ENCODE measurements around the gene PRICKLE4.
A peak's percentile ranks its signal among the peaks of the same experiment; 100 is the strongest.

Gene PRICKLE4

DNA sequence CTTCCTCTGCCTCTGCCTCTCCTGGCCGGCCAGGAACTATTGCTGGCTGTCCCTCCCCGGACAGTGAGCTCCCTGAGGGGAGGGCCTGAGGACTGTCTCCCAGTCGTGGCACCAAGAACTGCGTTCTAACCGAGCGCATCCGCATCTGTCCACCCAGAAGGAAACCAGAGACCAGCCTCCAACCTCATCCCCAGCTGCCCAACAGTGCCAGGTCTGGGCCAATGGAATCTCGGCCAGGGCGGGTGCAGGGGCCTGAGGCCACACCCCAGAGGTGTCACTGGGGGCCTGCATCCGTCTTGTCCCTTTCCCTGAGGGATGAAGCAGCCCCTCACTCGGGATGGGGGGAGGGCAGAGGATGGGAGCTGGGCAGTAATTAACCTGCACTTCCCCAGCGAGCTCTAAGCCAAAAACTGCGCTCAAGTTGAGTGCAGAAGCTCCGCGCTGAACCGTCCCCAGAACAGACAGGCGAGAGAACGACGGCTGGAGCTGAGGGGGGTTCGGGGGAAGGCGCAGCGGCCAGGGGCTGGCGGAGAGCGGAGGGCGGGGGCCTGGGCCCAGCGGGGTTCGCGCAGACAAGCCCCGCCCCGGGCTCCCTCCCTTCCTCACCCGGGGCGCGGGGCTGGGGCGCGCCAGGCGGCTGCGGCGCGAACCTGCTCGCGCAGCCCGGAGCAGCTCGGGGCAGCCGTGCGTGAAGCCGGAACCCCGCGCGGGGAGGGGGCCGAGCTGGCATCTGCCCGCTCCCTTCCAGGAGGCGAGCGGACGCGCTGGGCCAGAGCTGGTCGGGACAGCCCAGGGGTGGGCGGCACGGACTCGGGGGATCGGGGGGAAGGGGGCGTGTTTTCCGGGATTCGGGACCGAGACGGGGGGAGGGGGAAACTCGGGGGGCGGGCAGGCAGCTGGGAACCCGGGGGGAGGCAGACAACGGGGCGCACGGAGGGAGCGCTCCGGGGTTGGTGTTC, 46.6 kb upstream of the PRICKLE4 start:
- POLR2A ChIA-PET (ENCODE audit: low non-redundant PET): interaction anchor here (1.0 to 2.1 kb wide), 7 partner anchors 11 to 53 kb away, joined by 3 to 11 read pairs (median 5); partner anchors contain the start of gene TOMM6
- CTCF ChIA-PET: interaction anchor here (0.5 to 1.9 kb wide), 12 partner anchors 11 to 310 kb away, joined by 3 to 11 read pairs (median 4); partner anchors contain the start of genes PRICKLE4 and TOMM6
- peak overlapping the region; percentile 98 for H3K27ac ChIP-seq
- TF ChIP-seq, protein P1, sequence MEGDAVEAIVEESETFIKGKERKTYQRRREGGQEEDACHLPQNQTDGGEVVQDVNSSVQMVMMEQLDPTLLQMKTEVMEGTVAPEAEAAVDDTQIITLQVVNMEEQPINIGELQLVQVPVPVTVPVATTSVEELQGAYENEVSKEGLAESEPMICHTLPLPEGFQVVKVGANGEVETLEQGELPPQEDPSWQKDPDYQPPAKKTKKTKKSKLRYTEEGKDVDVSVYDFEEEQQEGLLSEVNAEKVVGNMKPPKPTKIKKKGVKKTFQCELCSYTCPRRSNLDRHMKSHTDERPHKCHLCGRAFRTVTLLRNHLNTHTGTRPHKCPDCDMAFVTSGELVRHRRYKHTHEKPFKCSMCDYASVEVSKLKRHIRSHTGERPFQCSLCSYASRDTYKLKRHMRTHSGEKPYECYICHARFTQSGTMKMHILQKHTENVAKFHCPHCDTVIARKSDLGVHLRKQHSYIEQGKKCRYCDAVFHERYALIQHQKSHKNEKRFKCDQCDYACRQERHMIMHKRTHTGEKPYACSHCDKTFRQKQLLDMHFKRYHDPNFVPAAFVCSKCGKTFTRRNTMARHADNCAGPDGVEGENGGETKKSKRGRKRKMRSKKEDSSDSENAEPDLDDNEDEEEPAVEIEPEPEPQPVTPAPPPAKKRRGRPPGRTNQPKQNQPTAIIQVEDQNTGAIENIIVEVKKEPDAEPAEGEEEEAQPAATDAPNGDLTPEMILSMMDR (conservative IDR thresholded peaks at IDR 0.05; ENCODE audit: low read depth): no peak
- DNase-seq (ENCODE audit: low spot score): peak; percentile 88

- DNase-seq (ENCODE audit: low spot score): peak; percentile 87
- peak overlapping the region; percentile 98 for H3K27ac ChIP-seq
- TF ChIP-seq, protein P1 (conservative IDR thresholded peaks at IDR 0.05; ENCODE audit: low read depth): no peak
- CTCF ChIA-PET: interaction anchor here (0.8 to 1.9 kb wide), 10 partner anchors 12 to 309 kb away, joined by 3 to 10 read pairs (median 4); partner anchors contain the start of gene TOMM6
- POLR2A ChIA-PET (ENCODE audit: low non-redundant PET): interaction anchor here (0.6 to 2.1 kb wide), 6 partner anchors 12 to 1008 kb away, joined by 3 to 11 read pairs (median 6); partner anchors contain the start of gene TOMM6
These were observed 45.7 kb upstream of the PRICKLE4 start for GRCh38 chr6:41734666-41735426.

GRCh38 chr6:41735427-41736185, 45.0 kb upstream of the PRICKLE4 start, which contains the start of gene TFEB:
Gene TFEB (minus strand): TSS chr6:41735608. CDS start chr6:41691213, 44,395 bp downstream.
- CTCF ChIA-PET: interaction anchor here (0.6 to 1.9 kb wide), 7 partner anchors 13 to 470 kb away, joined by 3 to 10 read pairs (median 5); no protein-coding TSS in a partner anchor
- TF ChIP-seq, protein P1 (conservative IDR thresholded peaks at IDR 0.05; ENCODE audit: low read depth): peak; percentile 97
- peak within 1 kb of the TSS; percentile 98 for H3K27ac ChIP-seq
- DNase-seq (ENCODE audit: low spot score): peak; percentile 92
- POLR2A ChIA-PET (ENCODE audit: low non-redundant PET): interaction anchor here (0.6 to 2.1 kb wide), 2 partner anchors 51 to 1008 kb away, joined by 5 to 7 read pairs; partner anchors contain the start of gene TOMM6

DNA sequence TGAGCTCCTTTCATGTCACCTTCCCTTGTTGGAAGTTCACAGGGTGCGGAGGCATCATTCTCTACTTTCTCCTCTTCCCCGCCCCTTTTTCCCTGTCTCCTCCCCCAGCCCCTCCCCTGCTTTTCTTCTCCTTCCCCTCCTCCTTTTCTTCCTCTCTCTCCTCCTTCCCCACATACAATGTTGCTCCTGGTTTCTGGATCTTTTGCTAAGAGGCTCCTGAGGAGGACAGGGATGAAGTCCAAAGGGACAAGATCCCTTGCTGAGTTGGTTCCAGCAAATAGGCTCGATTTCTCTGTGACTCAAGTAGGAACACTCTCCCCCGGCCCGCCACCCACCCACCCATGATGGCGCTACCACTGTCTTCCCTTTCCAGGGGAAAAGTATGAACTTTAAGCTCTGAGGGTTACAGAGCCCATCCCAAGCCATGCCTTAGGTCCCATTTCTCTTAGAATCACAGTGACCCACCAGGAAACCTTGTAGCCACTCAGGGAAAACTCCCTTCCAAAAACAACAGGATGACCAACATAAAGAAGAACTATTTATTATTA, 44.3 kb upstream of the PRICKLE4 start:
- TF ChIP-seq, protein P1 (conservative IDR thresholded peaks at IDR 0.05; ENCODE audit: low read depth): no peak
- no peak overlapping the region for H3K27ac ChIP-seq
- CTCF ChIA-PET: interaction anchor here (0.6 to 1.1 kb wide), 3 partner anchors 21 to 469 kb away, joined by 3 to 5 read pairs (median 3); no protein-coding TSS in a partner anchor
- POLR2A ChIA-PET (ENCODE audit: low non-redundant PET): no interaction called here
- DNase-seq (ENCODE audit: low spot score): no peak

- DNase-seq (ENCODE audit: low spot score): no peak
- H3K27ac ChIP-seq: no peak overlapping the region
- TF ChIP-seq, protein P1 (conservative IDR thresholded peaks at IDR 0.05; ENCODE audit: low read depth): no peak
- ChIA-PET CTCF (interaction anchor here (0.6 kb wide), 1 partner anchor 41 kb away, joined by 5 read pairs; no protein-coding TSS in a partner anchor), POLR2A (ENCODE audit: low non-redundant PET) (no interaction called here)
These were observed 43.6 kb upstream of the PRICKLE4 start for GRCh38 chr6:41736800-41737555.
